ENCODE data around the gene FOXO6. TPM values are rescaled to one million over a fixed set of nuclear protein-coding genes. Genes with fewer than 3 reads are reported as not detected.

Gene FOXO6
- total RNA-seq, 2 experiments from 2014 or later = 0.19 TPM

DNA sequence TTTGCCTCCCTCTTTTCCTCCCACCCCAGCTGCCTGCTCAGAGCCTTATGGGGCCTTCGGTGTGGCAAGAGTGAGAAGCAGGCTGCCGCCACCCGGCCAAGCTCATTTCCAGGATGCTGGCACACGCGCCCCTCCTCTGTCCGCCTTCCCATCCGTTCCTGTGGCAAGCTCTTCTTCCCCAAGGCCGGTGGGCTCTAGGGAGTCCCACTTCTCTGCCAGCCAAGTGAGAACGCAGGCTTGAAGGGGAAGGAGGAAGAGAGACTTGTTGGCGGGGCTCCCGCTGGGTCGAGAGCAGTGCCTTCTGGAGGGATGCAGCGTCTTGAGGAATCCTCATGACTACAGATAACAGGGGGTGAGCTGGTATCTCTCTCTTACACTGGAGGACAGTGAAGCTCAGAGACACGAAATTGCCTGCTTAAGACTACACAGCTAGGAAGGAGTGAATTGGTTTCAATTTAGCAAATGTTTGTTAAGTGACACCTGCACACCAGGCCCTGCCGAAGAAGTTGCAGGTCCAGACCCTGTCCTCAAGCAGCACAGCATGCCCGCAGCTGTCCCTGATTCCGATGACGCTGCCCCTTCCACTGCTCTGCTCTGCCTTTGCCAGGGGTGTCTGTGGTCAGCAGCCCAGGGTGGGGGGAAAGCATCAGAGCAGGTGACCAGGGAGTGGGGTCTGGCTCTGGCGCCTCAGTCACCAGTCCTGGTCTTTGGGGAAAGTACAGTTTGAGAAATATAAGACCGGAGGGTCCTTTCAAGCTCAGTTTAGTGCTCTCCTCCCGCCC, 40.1 kb upstream of the FOXO6 start:
- H3K27ac Mint-ChIP-seq = no peak overlapping the region
- no peaks in the 10 kb centered on the region for H3K4me1 Mint-ChIP-seq (ENCODE audit: low read depth)
- H3K36me3 Mint-ChIP-seq = no peaks in the 10 kb centered on the region
- intact Hi-C loops (cut with micrococcal nuclease) = no loop called here
- no peak overlapping the region for H3K4me3 Mint-ChIP-seq
- ChIA-PET POLR2A (no interaction called here), CTCF (interaction anchor here (4.5 to 4.7 kb wide), 2 partner anchors 97 to 112 kb away, joined by 30 to 34 read pairs; no protein-coding TSS in a partner anchor)
- no peak for DNase-seq
- no peaks in the 10 kb centered on the region for H3K9me3 Mint-ChIP-seq
- H3K27me3 Mint-ChIP-seq = no peaks in the 10 kb centered on the region

DNA sequence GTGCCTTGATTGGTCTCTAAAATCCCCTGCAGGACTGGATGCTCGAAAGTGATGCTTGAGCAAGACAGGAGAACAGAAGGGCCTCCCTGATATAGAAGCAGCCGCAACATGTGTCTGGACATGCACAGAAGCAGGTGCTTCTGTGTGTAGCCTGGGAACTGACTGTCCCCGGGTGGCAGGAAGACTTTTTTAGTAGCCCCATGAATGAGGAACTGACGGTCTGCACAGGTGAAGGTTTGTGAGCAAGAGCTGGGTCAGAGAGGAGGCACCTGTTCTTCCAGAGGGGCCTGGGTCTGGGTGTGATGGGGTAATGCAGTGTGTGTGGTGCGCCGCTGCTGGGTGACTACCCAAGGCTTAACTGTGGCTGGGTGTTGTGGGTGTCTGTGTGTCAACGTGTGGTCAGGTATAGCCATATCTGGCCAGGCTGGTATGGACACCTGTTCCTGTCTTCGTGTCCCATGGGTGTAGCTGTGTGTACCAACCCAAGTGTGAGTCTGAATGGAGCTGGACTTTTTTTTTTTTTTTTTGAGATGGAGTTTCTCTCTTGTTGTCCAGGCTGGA, 39.1 kb upstream of the FOXO6 start:
- ChIA-PET CTCF (interaction anchor here (0.7 to 4.7 kb wide), 8 partner anchors 9 to 111 kb away, joined by 3 to 34 read pairs (median 4); no protein-coding TSS in a partner anchor), POLR2A (no interaction called here)
- Mint-ChIP-seq H3K4me3 (no peak overlapping the region), H3K27ac (no peak overlapping the region), H3K4me1 (ENCODE audit: low read depth) (no peaks in the 10 kb centered on the region), H3K9me3 (no peaks in the 10 kb centered on the region), H3K36me3 (no peaks in the 10 kb centered on the region), H3K27me3 (peaks cover 2% of the 10 kb centered on the region)
- no peak for DNase-seq
- intact Hi-C loops (cut with micrococcal nuclease) = no loop called here

DNA sequence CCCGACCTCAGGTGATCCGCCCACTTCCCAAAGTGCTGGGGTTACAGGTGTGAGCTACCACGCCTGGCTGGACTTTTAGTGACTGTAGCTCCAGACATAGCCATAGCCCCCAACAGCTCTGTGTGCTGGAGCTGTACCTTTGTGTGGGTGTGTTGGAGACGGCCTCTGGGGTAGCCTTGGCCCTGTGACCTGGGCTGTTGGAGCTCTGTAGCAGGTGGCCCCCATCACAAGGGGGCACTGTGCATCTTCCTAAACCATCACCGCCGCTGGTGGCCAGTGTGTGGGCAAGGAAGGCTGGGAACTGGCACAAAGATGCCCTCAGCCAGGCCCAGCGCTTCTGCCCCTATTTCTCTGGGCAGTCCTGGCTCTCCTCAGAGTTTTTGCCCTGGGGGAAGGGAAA, 38.4 kb upstream of the FOXO6 start:
- ChIA-PET POLR2A (no interaction called here), CTCF (interaction anchor here (0.7 to 4.7 kb wide), 8 partner anchors 9 to 111 kb away, joined by 3 to 34 read pairs (median 4); no protein-coding TSS in a partner anchor)
- H3K27ac Mint-ChIP-seq = no peak overlapping the region
- H3K4me1 Mint-ChIP-seq (ENCODE audit: low read depth) = no peaks in the 10 kb centered on the region
- H3K36me3 Mint-ChIP-seq = no peaks in the 10 kb centered on the region
- no peak overlapping the region for H3K4me3 Mint-ChIP-seq
- peak; percentile 47 for DNase-seq
- intact Hi-C loops (cut with micrococcal nuclease) = loop anchor here (1.0 kb wide), 1 partner anchor 94 kb away; no protein-coding TSS in a partner anchor
- no peaks in the 10 kb centered on the region for H3K9me3 Mint-ChIP-seq
- H3K27me3 Mint-ChIP-seq = peaks cover 2% of the 10 kb centered on the region

- no peak for DNase-seq
- H3K36me3 Mint-ChIP-seq = no peaks in the 10 kb centered on the region
- ChIA-PET POLR2A (no interaction called here), CTCF (interaction anchor here (0.9 to 4.7 kb wide), 7 partner anchors 9 to 110 kb away, joined by 3 to 34 read pairs (median 6); no protein-coding TSS in a partner anchor)
- H3K27ac Mint-ChIP-seq = no peak overlapping the region
- no peaks in the 10 kb centered on the region for H3K4me1 Mint-ChIP-seq (ENCODE audit: low read depth)
- intact Hi-C loops (cut with micrococcal nuclease) = loop anchor here (1.0 kb wide), 1 partner anchor 94 kb away; no protein-coding TSS in a partner anchor
- H3K4me3 Mint-ChIP-seq = no peak overlapping the region
- H3K27me3 Mint-ChIP-seq = peaks cover 2% of the 10 kb centered on the region
- no peaks in the 10 kb centered on the region for H3K9me3 Mint-ChIP-seq
These were observed 38.0 kb upstream of the FOXO6 start for GRCh38 chr1:41323243-41323642.

DNA sequence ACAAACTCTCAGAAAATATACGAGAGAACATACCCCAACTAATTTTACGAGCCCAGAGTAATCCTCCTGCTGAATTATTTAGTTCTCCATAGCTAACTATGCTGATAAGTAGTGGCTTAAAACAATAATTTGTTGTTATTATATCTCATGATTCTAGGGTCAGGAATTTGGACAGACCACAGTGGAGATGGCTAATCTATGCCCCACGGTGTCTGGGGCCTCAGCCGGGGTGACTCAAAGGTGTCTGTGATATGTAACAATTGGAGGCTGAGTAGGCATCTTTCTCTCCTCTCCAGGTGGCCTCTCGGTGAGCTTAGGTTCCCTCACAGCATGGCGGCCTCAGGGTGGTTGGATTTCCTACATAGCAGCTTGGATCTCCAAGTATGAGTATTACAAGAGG, 35.4 kb upstream of the FOXO6 start:
- Mint-ChIP-seq H3K27ac (no peak overlapping the region), H3K4me3 (no peak overlapping the region), H3K36me3 (no peaks in the 10 kb centered on the region), H3K27me3 (peaks cover 2% of the 10 kb centered on the region), H3K9me3 (no peaks in the 10 kb centered on the region), H3K4me1 (ENCODE audit: low read depth) (no peaks in the 10 kb centered on the region)
- no peak for DNase-seq
- intact Hi-C loops (cut with micrococcal nuclease) = no loop called here
- ChIA-PET CTCF (no interaction called here), POLR2A (no interaction called here)

GRCh38 chr1:41327383-41327999, 33.7 kb upstream of the FOXO6 start:
- H3K36me3 Mint-ChIP-seq = no peaks in the 10 kb centered on the region
- H3K4me3 Mint-ChIP-seq = no peak overlapping the region
- ChIA-PET CTCF (no interaction called here), POLR2A (no interaction called here)
- H3K4me1 Mint-ChIP-seq (ENCODE audit: low read depth) = no peaks in the 10 kb centered on the region
- H3K9me3 Mint-ChIP-seq = no peaks in the 10 kb centered on the region
- H3K27ac Mint-ChIP-seq = no peak overlapping the region
- H3K27me3 Mint-ChIP-seq = peaks cover 6% of the 10 kb centered on the region
- intact Hi-C loops (cut with micrococcal nuclease) = no loop called here
- DNase-seq = no peak

DNA sequence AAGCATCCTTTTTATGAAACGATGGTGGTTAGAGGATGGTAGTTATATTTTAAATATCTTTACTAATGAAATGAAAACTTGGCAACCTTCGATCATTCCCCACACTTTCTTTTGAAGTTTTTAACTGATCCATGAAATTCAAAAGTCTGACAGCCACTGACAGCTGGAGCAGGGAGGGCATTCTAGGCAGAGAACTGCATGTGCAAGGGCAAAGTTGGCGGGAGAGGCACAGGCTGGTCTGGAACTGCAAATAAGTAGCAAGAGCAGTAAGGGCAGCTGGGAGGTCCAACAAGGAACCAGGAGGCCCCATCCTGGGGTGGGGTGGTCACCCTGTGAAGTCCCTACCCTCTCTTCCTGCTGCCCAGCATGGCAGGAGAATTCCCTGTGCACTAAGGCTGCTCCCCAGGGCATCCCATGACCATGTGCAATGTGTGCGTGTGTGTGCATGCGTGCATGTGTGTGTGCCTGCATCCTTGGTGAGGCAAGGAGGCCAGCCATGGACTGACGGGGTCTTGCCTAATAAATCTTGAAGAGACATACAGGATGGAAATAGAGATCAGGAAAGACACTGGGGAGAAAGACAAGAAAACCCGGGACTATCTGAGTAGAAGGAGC, 33.1 kb upstream of the FOXO6 start:
- Mint-ChIP-seq H3K4me3 (no peak overlapping the region), H3K4me1 (ENCODE audit: low read depth) (peaks cover 2% of the 10 kb centered on the region), H3K36me3 (no peaks in the 10 kb centered on the region), H3K27ac (no peak overlapping the region), H3K9me3 (no peaks in the 10 kb centered on the region), H3K27me3 (peaks cover 6% of the 10 kb centered on the region)
- no peak for DNase-seq
- ChIA-PET CTCF (no interaction called here), POLR2A (no interaction called here)
- intact Hi-C loops (cut with micrococcal nuclease) = no loop called here

DNA sequence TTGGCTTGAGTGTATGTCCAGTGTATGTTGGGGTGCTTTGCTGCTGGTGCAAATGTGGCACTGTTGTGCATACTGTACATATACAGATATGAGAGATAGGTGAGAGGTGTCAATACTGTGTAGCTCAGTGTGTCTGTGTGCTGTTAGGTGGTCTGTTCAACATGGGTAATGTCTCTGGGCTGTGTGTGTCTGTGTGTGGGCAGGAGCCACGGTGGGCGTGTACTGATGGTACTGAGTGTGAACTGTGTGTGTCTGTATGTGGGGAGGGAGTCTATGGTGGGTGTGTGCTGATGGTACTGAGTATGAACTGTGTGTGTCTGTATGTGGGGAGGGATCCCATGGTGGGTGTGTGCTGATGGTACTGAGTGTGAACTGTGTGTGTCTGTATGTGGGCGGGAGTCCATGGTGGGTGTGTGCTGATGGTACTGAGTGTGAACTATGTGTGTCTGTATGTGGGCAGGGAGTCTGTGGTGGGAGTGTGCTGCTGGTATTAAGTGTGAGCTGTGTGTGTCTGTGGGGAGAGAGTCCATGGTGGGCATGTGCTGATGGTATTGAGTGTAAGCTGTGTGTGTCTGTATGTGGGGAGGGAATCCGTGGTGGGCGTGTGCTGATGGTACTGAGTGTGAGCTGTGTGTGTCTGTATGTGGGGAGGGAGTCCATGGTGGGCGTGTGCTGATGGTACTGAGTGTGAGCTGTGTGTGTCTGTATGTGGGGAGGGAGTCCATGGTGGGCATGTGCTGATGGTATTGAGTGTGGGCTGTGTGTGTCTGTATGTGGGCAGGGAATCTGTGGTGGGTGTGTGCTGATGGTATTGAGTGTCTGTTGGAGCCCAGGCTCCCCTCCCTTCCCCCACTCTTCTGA, 32.2 kb upstream of the FOXO6 start:
- no peak overlapping the region for H3K4me3 Mint-ChIP-seq
- no peak for DNase-seq
- intact Hi-C loops (cut with micrococcal nuclease) = no loop called here
- H3K4me1 Mint-ChIP-seq (ENCODE audit: low read depth) = peaks cover 4% of the 10 kb centered on the region
- ChIA-PET POLR2A (no interaction called here), CTCF (no interaction called here)
- no peaks in the 10 kb centered on the region for H3K36me3 Mint-ChIP-seq
- H3K27me3 Mint-ChIP-seq = peaks cover 6% of the 10 kb centered on the region
- H3K9me3 Mint-ChIP-seq = no peaks in the 10 kb centered on the region
- H3K27ac Mint-ChIP-seq = no peak overlapping the region

DNA sequence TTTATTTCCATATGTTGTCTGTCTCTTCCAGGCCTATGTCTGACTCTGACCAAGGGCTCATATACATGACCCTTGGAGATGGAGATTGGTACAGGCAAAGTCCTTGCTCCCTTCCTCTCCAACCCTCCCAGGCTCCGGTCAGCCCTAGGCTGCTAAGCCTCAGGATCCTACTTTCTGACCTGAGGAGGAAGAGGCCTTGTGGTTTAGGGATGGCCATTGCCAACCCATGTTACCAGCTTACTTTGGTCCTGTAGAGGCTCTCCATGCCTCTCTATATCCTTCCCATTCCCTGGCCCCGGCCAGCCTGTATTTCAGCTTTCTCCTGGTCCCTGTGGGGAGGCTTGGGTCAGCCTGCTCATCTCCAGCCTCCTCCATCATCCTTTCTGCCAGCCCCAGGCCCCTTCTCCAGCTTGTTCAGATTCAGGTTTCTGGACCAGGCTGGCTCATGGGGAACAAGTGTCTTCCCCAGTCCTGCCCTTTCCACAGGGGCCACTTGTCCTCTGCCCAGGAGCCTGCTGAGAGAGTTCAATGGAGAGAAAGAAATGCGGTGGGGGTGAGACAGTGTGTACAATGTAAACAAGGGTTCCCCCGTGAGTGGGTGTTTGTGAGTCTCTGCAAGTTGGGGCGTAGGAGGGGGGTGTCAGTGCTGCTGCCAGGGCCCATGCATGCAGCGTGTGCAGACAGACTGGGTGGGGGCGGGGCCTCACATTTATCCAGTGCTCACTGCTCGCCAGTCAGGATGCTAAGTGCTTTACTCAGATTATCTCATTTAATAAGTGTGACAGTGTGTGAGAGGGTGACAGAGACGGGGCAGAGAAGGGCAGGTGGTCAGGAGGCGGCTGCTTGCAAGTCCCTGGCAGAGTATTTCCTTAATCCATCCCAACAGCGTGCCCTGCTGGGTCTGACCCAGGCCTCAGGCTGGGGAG, 31.3 kb upstream of the FOXO6 start:
- Mint-ChIP-seq H3K9me3 (no peaks in the 10 kb centered on the region), H3K36me3 (no peaks in the 10 kb centered on the region), H3K27ac (no peak overlapping the region), H3K27me3 (peaks cover 8% of the 10 kb centered on the region), H3K4me3 (no peak overlapping the region), H3K4me1 (ENCODE audit: low read depth) (peaks cover 4% of the 10 kb centered on the region)
- DNase-seq = no peak
- ChIA-PET CTCF (no interaction called here), POLR2A (no interaction called here)
- intact Hi-C loops (cut with micrococcal nuclease) = no loop called here

- Mint-ChIP-seq H3K4me1 (ENCODE audit: low read depth) (peaks cover 4% of the 10 kb centered on the region), H3K27me3 (peaks cover 14% of the 10 kb centered on the region), H3K4me3 (no peak overlapping the region), H3K27ac (no peak overlapping the region), H3K9me3 (no peaks in the 10 kb centered on the region), H3K36me3 (no peaks in the 10 kb centered on the region)
- no peak for DNase-seq
- intact Hi-C loops (cut with micrococcal nuclease) = no loop called here
- ChIA-PET POLR2A (no interaction called here), CTCF (interaction anchor here (1.1 to 1.2 kb wide), 2 partner anchors 18 to 87 kb away, joined by 3 to 4 read pairs; no protein-coding TSS in a partner anchor)
These were observed 30.4 kb upstream of the FOXO6 start for GRCh38 chr1:41330588-41331545.

Measured in activated CD4-positive, alpha-beta memory T cell treated with anti-CD3 and anti-CD28 coated beads for 36 hours (primary cell).